Mucosa of gallbladder (tissue), 1 donor: Measurements from ENCODE around the gene NDUFB10. TPM values are rescaled to one million over a fixed set of nuclear protein-coding genes. Genes with fewer than 3 reads are reported as not detected.

Experiments
- DNase-seq: peaks from one replicate; pipeline ENCODE4 v3.0.0-alpha.2; 2020; ENCODE audit warnings: low spot score
- total RNA-seq: library from RNA; stranded (reverse); gene quantifications from one replicate; pipeline ENCODE4 v1.2.1, GENCODE V29; 2021
- donor health status: DM: no; HTN: no; CAD: no.

The NDUFB10 gene
- total RNA-seq, 1 donor from 2014 or later = 145 TPM

- DNase-seq = peak; percentile 94
Measured at GRCh38 chr16:1971796-1972489, 12.6 kb downstream of the NDUFB10 start, which contains the start of gene TBL3. TSS of gene TBL3 (plus strand) at chr16:1972053. CDS start at chr16:1972165, 112 bp downstream.

- DNase-seq = no peak
Measured at GRCh38 chr16:1972490-1972877, 13.1 kb downstream of the NDUFB10 start.

GRCh38 chr16:1973461-1974156 is 14.3 kb downstream of the NDUFB10 start:
- DNase-seq = no peak

GRCh38 chr16:1974157-1975070 is 15.1 kb downstream of the NDUFB10 start:
- no peak for DNase-seq

- DNase-seq = no peak
Measured at GRCh38 chr16:1975432-1976215, 16.3 kb downstream of the NDUFB10 start.

- no peak for DNase-seq
Measured at GRCh38 chr16:1976216-1976520, 16.8 kb downstream of the NDUFB10 start.

- no peak for DNase-seq
Measured at GRCh38 chr16:1976951-1977874, 17.9 kb downstream of the NDUFB10 start.

- DNase-seq = no peak
Measured at GRCh38 chr16:1977875-1978268, 18.5 kb downstream of the NDUFB10 start.

- no peak for DNase-seq
Measured at GRCh38 chr16:1978476-1979120, 19.3 kb downstream of the NDUFB10 start.

GRCh38 chr16:1979271-1980029 is 20.1 kb downstream of the NDUFB10 start:
- peak; percentile 76 for DNase-seq

- DNase-seq = no peak
Measured at GRCh38 chr16:1980030-1980769, 20.9 kb downstream of the NDUFB10 start.

- no peak for DNase-seq
Measured at GRCh38 chr16:1980770-1981087, 21.4 kb downstream of the NDUFB10 start.

GRCh38 chr16:1981398-1981836 is 22.1 kb downstream of the NDUFB10 start, which contains the start of gene NOXO1:
TSS of gene NOXO1 (minus strand) at chr16:1981469. CDS start at chr16:1981179, 290 bp downstream.
- DNase-seq = no peak

GRCh38 chr16:1982013-1982433 is 22.7 kb downstream of the NDUFB10 start:
- DNase-seq = no peak

GRCh38 chr16:1982991-1983543 is 23.7 kb downstream of the NDUFB10 start:
- no peak for DNase-seq

GRCh38 chr16:1983544-1984346 is 24.4 kb downstream of the NDUFB10 start, which contains the start of gene GFER:
TSS of gene GFER (plus strand) at chr16:1984193. CDS start at chr16:1984219, 26 bp downstream.
- DNase-seq = peak; percentile 90
